ENCODE data around the gene TBCD. TPM values are rescaled to one million over a fixed set of nuclear protein-coding genes. Genes with fewer than 3 reads are reported as not detected.

TBCD gene
- total RNA-seq, 4 donors from 2014 or later, result 30.5 to 94.3 (median 51.8) TPM

GRCh38 chr17:82918508-82918907 lies 166.6 kb downstream of the TBCD start:
- no peak for TF ChIP-seq CTCF (IDR thresholded peaks at IDR 0.05)
- ATAC-seq (ENCODE audit: low FRiP score) (no peak), DNase-seq (ENCODE audit: low spot score) (no peak)

GRCh38 chr17:82920150-82920549 lies 168.3 kb downstream of the TBCD start:
- TF ChIP-seq CTCF (IDR thresholded peaks at IDR 0.05), result no peak
- ATAC-seq (ENCODE audit: low FRiP score) (no peak), DNase-seq (ENCODE audit: low spot score) (no peak)

GRCh38 chr17:82920715-82921114 lies 168.8 kb downstream of the TBCD start:
- no peak for DNase-seq (ENCODE audit: low spot score)

GRCh38 chr17:82921426-82921825 lies 169.6 kb downstream of the TBCD start:
- ATAC-seq (ENCODE audit: low FRiP score) (no peak), DNase-seq (ENCODE audit: low spot score) (no peak)
- TF ChIP-seq CTCF (IDR thresholded peaks at IDR 0.05), result no peak

More at GRCh38 chr17:82920715-82921114, 168.8 kb downstream of the TBCD start:
- TF ChIP-seq CTCF (IDR thresholded peaks at IDR 0.05), result no peak
- no peak for ATAC-seq (ENCODE audit: low FRiP score)

GRCh38 chr17:82922646-82923045 lies 170.8 kb downstream of the TBCD start:
- DNase-seq (ENCODE audit: low spot score), result no peak
- no peak for TF ChIP-seq CTCF (IDR thresholded peaks at IDR 0.05)
- no peak for ATAC-seq (ENCODE audit: low FRiP score)

- DNase-seq (ENCODE audit: low spot score) (no peak), ATAC-seq (ENCODE audit: low FRiP score) (no peak)
- no peak for TF ChIP-seq CTCF (IDR thresholded peaks at IDR 0.05)
These were observed 171.7 kb downstream of the TBCD start for GRCh38 chr17:82923366-82924113.

- no peak for ATAC-seq (ENCODE audit: low FRiP score)
- TF ChIP-seq CTCF (IDR thresholded peaks at IDR 0.05), result no peak
- DNase-seq (ENCODE audit: low spot score), result no peak
These were observed 172.3 kb downstream of the TBCD start for GRCh38 chr17:82924214-82924613.

All from omental fat pad (tissue), 4 donors.